Lower leg skin (tissue), 3 donors: Measurements from ENCODE around the gene HNF4A.

Experiments
- POLR2A ChIP-seq, 2 donors: fragments of 450-650 bp; IDR thresholded peaks; one replicate each; pipeline ENCODE4 v1.6.1; 2016 to 2017; ENCODE audit warnings: antibody characterized with exemption in 2 of 2, mild to moderate bottlenecking in 1 of 2, moderate library complexity in 1 of 2
- TF ChIP-seq, protein P1 (sequence below), 3 donors: fragments of 450-650 bp; IDR thresholded peaks; one replicate each; pipeline ENCODE4 v1.5.1; 2016; ENCODE audit warnings: antibody characterized with exemption in 3 of 3, mild to moderate bottlenecking in 3 of 3, moderate library complexity in 2 of 3

- TF ChIP-seq POLR2A (IDR thresholded peaks at IDR 0.05) = no peak
- TF ChIP-seq, protein P1, sequence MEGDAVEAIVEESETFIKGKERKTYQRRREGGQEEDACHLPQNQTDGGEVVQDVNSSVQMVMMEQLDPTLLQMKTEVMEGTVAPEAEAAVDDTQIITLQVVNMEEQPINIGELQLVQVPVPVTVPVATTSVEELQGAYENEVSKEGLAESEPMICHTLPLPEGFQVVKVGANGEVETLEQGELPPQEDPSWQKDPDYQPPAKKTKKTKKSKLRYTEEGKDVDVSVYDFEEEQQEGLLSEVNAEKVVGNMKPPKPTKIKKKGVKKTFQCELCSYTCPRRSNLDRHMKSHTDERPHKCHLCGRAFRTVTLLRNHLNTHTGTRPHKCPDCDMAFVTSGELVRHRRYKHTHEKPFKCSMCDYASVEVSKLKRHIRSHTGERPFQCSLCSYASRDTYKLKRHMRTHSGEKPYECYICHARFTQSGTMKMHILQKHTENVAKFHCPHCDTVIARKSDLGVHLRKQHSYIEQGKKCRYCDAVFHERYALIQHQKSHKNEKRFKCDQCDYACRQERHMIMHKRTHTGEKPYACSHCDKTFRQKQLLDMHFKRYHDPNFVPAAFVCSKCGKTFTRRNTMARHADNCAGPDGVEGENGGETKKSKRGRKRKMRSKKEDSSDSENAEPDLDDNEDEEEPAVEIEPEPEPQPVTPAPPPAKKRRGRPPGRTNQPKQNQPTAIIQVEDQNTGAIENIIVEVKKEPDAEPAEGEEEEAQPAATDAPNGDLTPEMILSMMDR (IDR thresholded peaks at IDR 0.05) = no peak
These were observed 101.1 kb downstream of the HNF4A start for GRCh38 chr20:44456611-44457010.
